Measurements from ENCODE around the gene TRABD2B. TPM values are rescaled to one million over a fixed set of nuclear protein-coding genes. Genes with fewer than 3 reads are reported as not detected.

Gene TRABD2B
- total RNA-seq, 4 donors from 2014 or later: 0.16 to 1.5 (median 0.55) TPM

- no peak for TF ChIP-seq CTCF (IDR thresholded peaks at IDR 0.05; ENCODE audit: low read depth)
Observed at GRCh38 chr1:47780469-47780995, 216.7 kb downstream of the TRABD2B start.

GRCh38 chr1:47779613-47780012 is 217.6 kb downstream of the TRABD2B start:
- no peak for TF ChIP-seq CTCF (IDR thresholded peaks at IDR 0.05; ENCODE audit: low read depth)

GRCh38 chr1:47778280-47778679 is 218.9 kb downstream of the TRABD2B start:
- no peak for TF ChIP-seq CTCF (IDR thresholded peaks at IDR 0.05; ENCODE audit: low read depth)

GRCh38 chr1:47777322-47777721 is 219.9 kb downstream of the TRABD2B start:
- TF ChIP-seq CTCF (IDR thresholded peaks at IDR 0.05; ENCODE audit: low read depth): no peak

GRCh38 chr1:47776667-47777131 is 220.5 kb downstream of the TRABD2B start:
- TF ChIP-seq CTCF (IDR thresholded peaks at IDR 0.05; ENCODE audit: low read depth): no peak

- TF ChIP-seq CTCF (IDR thresholded peaks at IDR 0.05; ENCODE audit: low read depth): no peak
Observed at GRCh38 chr1:47774986-47775834, 222.0 kb downstream of the TRABD2B start.

GRCh38 chr1:47772960-47773682 is 224.1 kb downstream of the TRABD2B start:
- TF ChIP-seq CTCF (IDR thresholded peaks at IDR 0.05; ENCODE audit: low read depth): no peak
